T-helper 2 cell treated with Interferon-gamma antibody and Interleukin-4, amounts not matched to agents 100 ng/mL and 5 ng/mL, for 36 hours (primary cell): ENCODE measurements around the gene GSX1. TPM values are rescaled to one million over a fixed set of nuclear protein-coding genes. Genes with fewer than 3 reads are reported as not detected.
"Not testable (repeated sequence)": the region's sequence is repeated elsewhere in the genome, so short reads cannot be mapped to it uniquely, and the experiment has no call there.

ENCODE experiments used
- intact Hi-C: fragments of 100-400 bp; cut with micrococcal nuclease; formaldehyde crosslinking; loops from one replicate; pipeline ENCODE4 v1.15.1; 2023
- total RNA-seq: library from RNA; stranded (reverse); gene quantifications from 2 replicates; pipeline ENCODE4 v1.2.3, GENCODE V29; 2022

GSX1 gene
- total RNA-seq, 1 donor from 2014 or later: not detected

GRCh38 chr13:27793507-27794367, 1.5 kb downstream of the GSX1 start:
- intact Hi-C loops: loop anchor here (2.0 to 5.0 kb wide), 2 partner anchors 29 to 184 kb away; no protein-coding TSS in a partner anchor

GRCh38 chr13:27794368-27794691, 2.0 kb downstream of the GSX1 start:
- intact Hi-C loops: loop anchor here (5.0 kb wide), 1 partner anchor 183 kb away; no protein-coding TSS in a partner anchor

GRCh38 chr13:27794921-27795717, 2.8 kb downstream of the GSX1 start:
- intact Hi-C loops: loop anchor here (5.0 kb wide), 1 partner anchor 182 kb away; no protein-coding TSS in a partner anchor

- intact Hi-C loops: loop anchor here (2.0 kb wide), 1 partner anchor 127 kb away; no protein-coding TSS in a partner anchor
Measured at GRCh38 chr13:27795718-27796019, 3.4 kb downstream of the GSX1 start.

GRCh38 chr13:27796544-27797227, 4.4 kb downstream of the GSX1 start:
- intact Hi-C loops: loop anchor here (2.0 kb wide), 1 partner anchor 126 kb away; no protein-coding TSS in a partner anchor

- intact Hi-C loops: loop anchor here (2.0 kb wide), 1 partner anchor 126 kb away; no protein-coding TSS in a partner anchor
Measured at GRCh38 chr13:27797228-27797624, 4.9 kb downstream of the GSX1 start.

- intact Hi-C loops: no loop called here
Measured at GRCh38 chr13:27806744-27807387, 14.6 kb downstream of the GSX1 start.

- intact Hi-C loops: no loop called here
Measured at GRCh38 chr13:27808851-27809550, 16.7 kb downstream of the GSX1 start.

- intact Hi-C loops: no loop called here
Measured at GRCh38 chr13:27810009-27810408, 17.7 kb downstream of the GSX1 start.

GRCh38 chr13:27810461-27810860, 18.2 kb downstream of the GSX1 start:
- intact Hi-C loops: no loop called here

GRCh38 chr13:27813826-27814225, 21.5 kb downstream of the GSX1 start:
- intact Hi-C loops: no loop called here

- intact Hi-C loops: not testable (repeated sequence)
Measured at GRCh38 chr13:27817832-27818231, 25.5 kb downstream of the GSX1 start.

- intact Hi-C loops: loop anchor here (10.0 kb wide), 1 partner anchor 836 kb away; no protein-coding TSS in a partner anchor
Measured at GRCh38 chr13:27820524-27821482, 28.5 kb downstream of the GSX1 start.

- intact Hi-C loops: loop anchor here (10.0 kb wide), 1 partner anchor 837 kb away; no protein-coding TSS in a partner anchor
Measured at GRCh38 chr13:27821566-27821965, 29.3 kb downstream of the GSX1 start.

GRCh38 chr13:27822258-27822872, 30.1 kb downstream of the GSX1 start:
- intact Hi-C loops: loop anchor here (2.0 to 10.0 kb wide), 2 partner anchors 30 to 838 kb away; partner anchors contain the start of gene GSX1

GRCh38 chr13:27822873-27823311, 30.6 kb downstream of the GSX1 start:
- intact Hi-C loops: loop anchor here (2.0 to 10.0 kb wide), 2 partner anchors 30 to 838 kb away; partner anchors contain the start of gene GSX1

- intact Hi-C loops: loop anchor here (10.0 kb wide), 1 partner anchor 839 kb away; no protein-coding TSS in a partner anchor
Measured at GRCh38 chr13:27824121-27824520, 31.8 kb downstream of the GSX1 start.

GRCh38 chr13:27825072-27825471, 32.8 kb downstream of the GSX1 start:
- intact Hi-C loops: loop anchor here (5.0 to 10.0 kb wide), 2 partner anchors 203 to 840 kb away; partner anchors contain the start of genes LNX2 and POLR1D
